Liver (tissue), 3 donors: Measurements from ENCODE around the gene TGM5.
"Not testable (repeated sequence)": the region's sequence is repeated elsewhere in the genome, so short reads cannot be mapped to it uniquely, and the experiment has no call there.

Experiments
- ATF3 ChIP-seq: IDR thresholded peaks from 2 replicates; pipeline ENCODE4 v1.6.1; 2016; ENCODE audit warnings: antibody characterized with exemption
- CTCF ChIP-seq: fragments of 150-350 bp; IDR thresholded peaks from 2 replicates; pipeline ENCODE4 v1.5.1; 2017; ENCODE audit warnings: improper control_type of control experiment, low read depth, low read length; ENCODE audit not compliant: missing input control
- EGR1 ChIP-seq, 2 donors: IDR thresholded peaks; 2 replicates each; pipeline ENCODE4 v1.6.1; 2016 to 2018; ENCODE audit warnings: antibody characterized with exemption in 2 of 2, low read depth in 2 of 2
- RAD21 ChIP-seq, 2 donors: IDR thresholded peaks; 2 replicates each; pipeline ENCODE4 v1.6.1; 2016; ENCODE audit warnings: antibody characterized with exemption in 2 of 2, mild to moderate bottlenecking in 2 of 2
- REST ChIP-seq: IDR thresholded peaks from 2 replicates; pipeline ENCODE4 v1.6.1; 2016; ENCODE audit warnings: antibody characterized with exemption, mild to moderate bottlenecking
- YY1 ChIP-seq: IDR thresholded peaks from 2 replicates; pipeline ENCODE4 v1.6.1; 2016; ENCODE audit warnings: antibody characterized with exemption, mild to moderate bottlenecking
- ZBTB33 ChIP-seq: IDR thresholded peaks from 2 replicates; pipeline ENCODE4 v1.6.1; 2016; ENCODE audit warnings: antibody characterized with exemption
- donor health status: healthy.
- donor health status: healthy.

GRCh38 chr15:43197773-43198172 lies 69.0 kb downstream of the TGM5 start:
- TF ChIP-seq REST; CTCF; RAD21 (IDR thresholded peaks at IDR 0.05); YY1; ZBTB33; ATF3; EGR1 (IDR thresholded peaks at IDR 0.05; ENCODE audit: low read depth in 2 of 2): not testable (repeated sequence)
